Eye (tissue), 1 donor: ENCODE data around the gene DNMT3A.

Experiments
- DNase-seq: peaks from one replicate; pipeline ENCODE4 v3.0.0-alpha.2; 2015

DNMT3A gene

DNA sequence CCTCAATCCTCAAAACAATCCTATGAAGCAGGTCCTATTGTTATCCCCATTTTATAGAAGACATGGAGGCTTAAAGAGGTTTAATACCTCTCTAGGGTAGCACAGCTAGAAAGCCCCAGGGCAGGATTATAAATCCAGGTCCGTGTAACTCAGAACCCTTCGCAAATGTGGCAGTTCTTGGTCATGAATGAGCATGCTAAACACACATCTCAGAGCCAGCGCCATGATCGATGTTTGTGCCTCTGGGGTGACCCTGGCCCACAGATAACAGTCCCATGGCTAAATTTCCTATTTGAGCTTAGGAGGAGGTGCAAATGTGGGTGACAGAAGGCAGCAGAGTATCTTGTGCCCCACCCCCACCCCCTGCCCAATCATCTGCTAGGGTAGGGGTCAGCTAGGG is 17.5 kb downstream of the DNMT3A start:
- no peak for DNase-seq

GRCh38 chr2:25323610-25324189 is 18.0 kb downstream of the DNMT3A start:
- DNase-seq, result peak; percentile 46

GRCh38 chr2:25323042-25323514 is 18.6 kb downstream of the DNMT3A start:
- DNase-seq, result peak; percentile 90

DNA sequence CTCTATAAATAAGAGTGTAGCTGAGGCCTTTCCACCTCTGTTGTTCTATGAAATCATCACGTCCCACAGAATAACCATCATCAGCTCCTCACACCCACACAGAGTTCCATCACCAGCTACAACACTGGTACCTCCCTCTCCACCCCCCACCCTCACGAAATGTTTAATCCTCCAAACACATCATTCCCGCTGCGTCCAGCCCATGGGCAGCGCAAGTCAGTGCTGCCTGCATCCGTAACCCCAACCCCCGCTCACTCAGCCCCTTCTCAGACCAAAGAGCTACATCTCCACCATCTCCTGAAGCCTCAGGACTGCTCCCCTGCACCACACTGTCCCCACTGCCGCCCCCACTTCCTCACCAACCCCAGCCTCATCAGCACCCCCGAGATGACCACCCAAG is 19.4 kb downstream of the DNMT3A start:
- DNase-seq, result no peak

GRCh38 chr2:25320077-25320476 is 21.6 kb downstream of the DNMT3A start:
- no peak for DNase-seq

- DNase-seq, result no peak
These were observed 25.6 kb downstream of the DNMT3A start for GRCh38 chr2:25316101-25316500.

- no peak for DNase-seq
These were observed 26.4 kb downstream of the DNMT3A start for GRCh38 chr2:25315316-25315680.

DNA sequence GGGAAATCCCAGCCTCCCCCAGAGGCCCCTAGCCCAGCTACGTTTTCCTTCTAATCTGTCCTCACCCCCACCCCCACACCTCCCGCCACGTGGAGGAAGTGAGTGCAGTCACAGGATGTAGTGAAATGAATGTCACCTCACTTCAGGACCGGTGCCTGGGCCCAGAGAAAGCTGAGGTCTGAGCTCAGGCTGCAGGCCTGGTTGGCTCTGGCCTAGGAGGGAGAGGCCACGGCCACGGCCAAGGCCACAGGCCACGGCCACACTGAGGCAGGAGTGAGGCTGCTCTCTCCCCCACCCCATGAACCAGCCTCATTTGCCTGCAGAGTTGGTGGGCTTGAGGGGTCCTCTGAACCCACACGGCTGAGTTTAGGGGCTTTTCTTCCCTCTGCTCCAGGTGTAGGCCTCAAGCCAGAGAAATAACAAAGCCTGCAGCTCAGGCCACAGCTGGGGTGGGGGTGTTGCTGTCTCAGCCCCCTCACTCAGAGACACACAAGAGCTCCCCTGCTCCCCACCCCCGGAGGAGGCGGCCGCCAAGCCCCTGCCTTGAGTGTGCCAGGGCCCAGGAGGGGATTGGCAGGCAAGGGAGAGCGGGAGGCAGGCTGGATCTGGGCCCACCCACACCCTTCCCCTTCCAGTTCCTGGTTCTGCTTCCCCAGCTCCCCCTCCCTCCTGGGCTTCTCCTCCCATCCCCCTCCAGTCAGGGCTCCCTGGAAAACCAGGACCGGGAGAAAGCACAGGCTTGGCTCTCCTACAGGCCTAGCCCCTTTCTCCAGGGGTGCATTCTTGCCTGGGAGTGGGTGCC is 27.0 kb downstream of the DNMT3A start:
- peak; percentile 88 for DNase-seq

DNA sequence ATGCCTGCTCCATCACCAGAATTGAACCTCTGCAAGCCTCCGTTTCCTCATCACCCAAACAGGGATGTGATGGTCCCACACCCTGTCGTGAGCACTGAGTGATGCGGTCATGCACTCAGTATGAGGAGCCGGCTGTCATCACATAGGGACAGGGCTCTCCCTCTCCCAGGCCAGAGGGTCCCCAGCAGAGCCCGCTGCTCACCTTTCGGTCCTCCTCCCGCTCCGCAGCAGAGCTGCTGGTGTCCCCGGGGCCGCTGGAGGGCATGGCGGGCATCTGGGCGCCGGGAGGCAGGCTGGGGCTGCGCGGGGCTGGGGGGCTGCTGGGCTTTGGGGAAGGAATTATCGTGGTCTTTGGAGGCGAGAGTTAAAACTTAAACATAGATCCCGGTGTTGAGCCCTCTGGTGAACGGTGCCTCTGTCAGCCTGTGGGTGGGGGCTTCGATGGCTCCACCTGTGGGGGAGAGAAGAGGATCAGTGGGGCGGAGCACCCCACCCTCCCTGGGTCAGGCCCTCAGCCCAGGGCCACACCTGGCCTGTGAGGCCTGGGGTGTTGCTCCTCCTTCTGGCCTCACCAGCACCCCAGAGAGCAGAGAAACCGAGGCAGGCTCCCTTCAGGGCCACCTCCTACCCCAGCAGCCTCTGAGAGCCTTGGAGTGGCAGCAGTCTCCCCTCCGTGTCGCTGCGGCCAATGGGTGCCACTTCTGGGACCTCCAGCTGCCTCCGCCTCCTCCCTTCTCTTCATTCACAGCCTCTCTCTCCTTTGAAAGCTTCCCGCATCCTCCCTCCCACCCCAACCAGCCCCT is 27.8 kb downstream of the DNMT3A start:
- no peak for DNase-seq

GRCh38 chr2:25312958-25313710 is 28.6 kb downstream of the DNMT3A start:
- no peak for DNase-seq

GRCh38 chr2:25311865-25312575 is 29.7 kb downstream of the DNMT3A start:
- DNase-seq, result no peak

- peak; percentile 38 for DNase-seq
These were observed 30.5 kb downstream of the DNMT3A start for GRCh38 chr2:25310965-25311864.

DNA sequence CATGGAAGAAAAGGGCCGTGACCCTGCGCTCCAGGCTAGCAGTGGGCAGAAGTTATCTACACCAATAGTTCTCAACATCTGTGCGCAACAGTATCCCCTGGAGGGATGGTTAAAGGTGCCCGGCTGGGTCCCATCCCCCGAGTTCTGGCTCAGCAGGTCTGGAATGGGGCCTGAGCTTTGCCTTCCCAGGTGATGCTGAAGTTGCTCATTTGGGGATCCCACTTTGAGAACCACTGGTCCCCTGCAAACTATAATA is 31.1 kb downstream of the DNMT3A start:
- no peak for DNase-seq

DNA sequence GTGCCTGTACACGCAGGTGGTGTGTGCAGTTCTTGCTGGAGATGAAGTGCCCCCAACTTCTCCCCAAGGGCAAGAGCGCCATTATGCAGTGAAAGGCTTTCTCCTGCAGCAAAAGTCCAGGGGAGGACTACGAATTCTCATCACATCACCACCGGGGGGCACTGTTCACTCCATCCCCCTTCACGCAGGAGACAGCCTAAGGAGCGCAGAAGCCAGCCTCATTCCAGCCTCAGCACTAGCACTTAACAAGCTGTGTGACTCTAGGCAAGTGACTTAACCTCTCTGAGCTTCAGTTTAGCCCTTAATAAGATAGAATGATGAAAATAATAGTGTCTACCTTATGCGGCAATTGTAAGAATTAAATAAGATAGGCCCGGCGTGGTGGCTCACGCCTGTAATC is 32.3 kb downstream of the DNMT3A start:
- DNase-seq, result peak; percentile 76

DNA sequence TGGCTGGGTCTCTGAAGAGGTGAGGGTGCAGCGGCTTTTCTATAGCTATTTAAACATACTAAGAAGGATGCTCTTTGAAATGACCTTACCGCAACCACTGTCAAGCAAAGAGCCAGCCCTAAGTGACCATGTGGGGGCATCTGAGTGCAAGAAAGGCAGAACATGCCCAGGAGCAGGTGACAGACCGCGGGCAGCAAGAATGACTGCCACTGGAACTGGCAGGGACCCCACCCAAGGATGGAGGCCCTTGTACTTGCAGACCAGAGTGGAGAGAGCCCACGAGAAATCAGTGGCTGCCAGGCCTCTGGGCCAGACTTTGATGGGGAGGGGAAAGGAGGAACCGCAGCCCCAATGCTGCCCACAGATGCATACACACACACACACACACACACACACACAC is 33.1 kb downstream of the DNMT3A start:
- DNase-seq, result no peak

DNA sequence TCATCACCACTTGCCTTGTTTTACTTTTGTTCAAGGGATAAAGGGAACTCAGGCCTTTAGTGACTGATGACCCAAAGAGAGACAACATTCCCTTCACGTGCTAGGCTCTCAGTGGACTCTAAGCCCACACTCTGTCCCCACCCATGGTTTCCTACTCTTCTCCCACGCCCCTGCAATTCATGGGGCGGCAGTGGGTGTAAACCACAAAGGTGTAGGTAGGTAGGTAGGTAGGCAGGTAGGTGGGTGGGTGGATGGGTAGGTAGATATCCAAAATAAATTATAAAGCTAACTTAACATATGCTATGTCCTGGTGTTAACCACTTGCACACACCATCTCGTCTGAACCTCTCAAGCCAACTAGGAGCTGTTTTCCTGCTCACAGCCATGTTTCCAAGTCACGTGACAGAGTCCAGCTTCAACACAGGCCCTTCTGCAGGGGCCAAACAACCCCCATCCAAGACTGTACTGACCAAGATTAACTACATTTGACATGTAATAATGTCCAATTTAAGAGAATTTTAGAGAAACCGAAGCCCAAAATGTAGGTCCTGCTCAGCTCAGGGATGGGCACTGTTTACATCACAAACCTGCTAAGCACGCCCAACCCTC is 33.7 kb downstream of the DNMT3A start:
- DNase-seq, result no peak

GRCh38 chr2:25306777-25307368 is 34.9 kb downstream of the DNMT3A start:
- no peak for DNase-seq

GRCh38 chr2:25305775-25306174 is 36.0 kb downstream of the DNMT3A start:
- DNase-seq, result peak; percentile 47

- DNase-seq, result no peak
These were observed 36.7 kb downstream of the DNMT3A start for GRCh38 chr2:25304826-25305596.

DNA sequence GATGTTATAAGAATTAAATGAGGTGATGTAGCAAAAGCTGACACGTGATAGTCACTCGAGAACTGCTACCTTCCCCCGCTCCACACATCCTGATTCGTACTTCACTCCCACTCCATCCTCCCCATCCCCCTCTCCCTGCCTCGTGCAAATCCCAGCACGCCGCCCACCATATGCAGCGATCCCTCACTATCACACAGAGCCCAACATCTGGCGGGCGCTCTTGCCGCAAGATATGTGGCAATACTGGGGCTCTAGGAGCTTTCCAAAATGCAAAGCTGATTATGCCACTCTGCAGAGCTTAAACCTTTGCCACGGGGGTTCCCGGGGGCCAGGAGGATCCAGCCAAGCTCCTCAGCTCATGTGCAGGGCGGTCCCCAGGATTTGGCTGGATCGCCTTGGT is 37.4 kb downstream of the DNMT3A start:
- peak; percentile 38 for DNase-seq
